Measurements from ENCODE around the gene KIRREL1. TPM values are rescaled to one million over a fixed set of nuclear protein-coding genes. Genes with fewer than 3 reads are reported as not detected.

Gene KIRREL1
- total and polyA plus RNA-seq, 5 donors, result 6.0 to 19.0 (median 14.7) TPM

GRCh38 chr1:157993918-157994605 lies 617 bp downstream of the KIRREL1 start:
- peak overlapping the region; percentile 95 for H3K4me3 ChIP-seq (ENCODE audit: low read length)
- no peaks in the 10 kb centered on the region for H3K27me3 ChIP-seq (ENCODE audit: control insufficient read depth, insufficient read depth)
- peaks cover 8% of the 10 kb centered on the region for H3K4me1 ChIP-seq (ENCODE audit: control insufficient read depth, insufficient read depth, low read length)
- H3K9me3 ChIP-seq (ENCODE audit: control insufficient read depth, low read length), result no peaks in the 10 kb centered on the region
- ATAC-seq (peak; percentile 46 to 48), DNase-seq (peak in 2 of 3 donors; percentile 71 to 73)
- intact Hi-C loops (cut with DNase I), result loop anchor here (5.0 to 10.0 kb wide), 5 partner anchors 43 to 128 kb away; no protein-coding TSS in a partner anchor
- 2% methylated on average over 29 of the region's 29 CpGs for WGBS
- H3K27ac ChIP-seq (ENCODE audit: low read length), result peak overlapping the region; percentile 63

GRCh38 chr1:157994704-157995582 lies 1.5 kb downstream of the KIRREL1 start:
- peak overlapping the region; percentile 21 for H3K27ac ChIP-seq (ENCODE audit: low read length)
- WGBS, result 22% methylated on average over 13 of the region's 13 CpGs
- no peaks in the 10 kb centered on the region for H3K9me3 ChIP-seq (ENCODE audit: control insufficient read depth, low read length)
- peak overlapping the region; percentile 95 for H3K4me3 ChIP-seq (ENCODE audit: low read length)
- DNase-seq, result peak; percentile 61 to 74 (median 73)
- peak; percentile 25 to 38 for ATAC-seq
- H3K4me1 ChIP-seq (ENCODE audit: control insufficient read depth, insufficient read depth, low read length), result peaks cover 8% of the 10 kb centered on the region
- intact Hi-C loops (cut with DNase I), result loop anchor here (5.0 to 10.0 kb wide), 5 partner anchors 42 to 127 kb away; no protein-coding TSS in a partner anchor
- H3K27me3 ChIP-seq (ENCODE audit: control insufficient read depth, insufficient read depth), result no peaks in the 10 kb centered on the region

GRCh38 chr1:157995583-157996169 lies 2.2 kb downstream of the KIRREL1 start:
- Histone ChIP-seq H3K27me3 (ENCODE audit: control insufficient read depth, insufficient read depth) (no peaks in the 10 kb centered on the region), H3K4me1 (ENCODE audit: control insufficient read depth, insufficient read depth, low read length) (peaks cover 9% of the 10 kb centered on the region), H3K9me3 (ENCODE audit: control insufficient read depth, low read length) (no peaks in the 10 kb centered on the region), H3K27ac (ENCODE audit: low read length) (peak overlapping the region; percentile 21), H3K4me3 (ENCODE audit: low read length) (peak overlapping the region; percentile 15)
- no peak for DNase-seq
- intact Hi-C loops (cut with DNase I), result loop anchor here in 3 of 4 donors (2.0 to 10.0 kb wide), 4 partner anchors 39 to 119 kb away; no protein-coding TSS in a partner anchor
- 64% methylated on average over 3 of the region's 3 CpGs for WGBS
- ATAC-seq, result no peak

- H3K4me3 ChIP-seq (ENCODE audit: low read length), result no peak overlapping the region
- peaks cover 11% of the 10 kb centered on the region for H3K4me1 ChIP-seq (ENCODE audit: control insufficient read depth, insufficient read depth, low read length)
- no peaks in the 10 kb centered on the region for H3K9me3 ChIP-seq (ENCODE audit: control insufficient read depth, low read length)
- H3K27ac ChIP-seq (ENCODE audit: low read length), result no peak overlapping the region
- WGBS, result 51% methylated on average over 5 of the region's 5 CpGs
- no peaks in the 10 kb centered on the region for H3K27me3 ChIP-seq (ENCODE audit: control insufficient read depth, insufficient read depth)
- no peak for DNase-seq
- ATAC-seq, result no peak
- intact Hi-C loops (cut with DNase I), result loop anchor here in 3 of 4 donors (2.0 to 10.0 kb wide), 4 partner anchors 38 to 118 kb away; no protein-coding TSS in a partner anchor
Observed at GRCh38 chr1:157996433-157996832, 3.0 kb downstream of the KIRREL1 start.

GRCh38 chr1:158000507-158000906 lies 7.1 kb downstream of the KIRREL1 start:
- ATAC-seq (no peak), DNase-seq (no peak)
- H3K27me3 ChIP-seq (ENCODE audit: control insufficient read depth, insufficient read depth), result no peaks in the 10 kb centered on the region
- WGBS, result 74% methylated on average over 4 of the region's 4 CpGs
- no peak overlapping the region for H3K4me3 ChIP-seq (ENCODE audit: low read length)
- no peak overlapping the region for H3K27ac ChIP-seq (ENCODE audit: low read length)
- no peaks in the 10 kb centered on the region for H3K9me3 ChIP-seq (ENCODE audit: control insufficient read depth, low read length)
- intact Hi-C loops (cut with DNase I), result no loop called here
- peaks cover 17% of the 10 kb centered on the region for H3K4me1 ChIP-seq (ENCODE audit: control insufficient read depth, insufficient read depth, low read length)

- DNase-seq (no peak), ATAC-seq (peak; percentile 58 to 61)
- Histone ChIP-seq H3K9me3 (ENCODE audit: control insufficient read depth, low read length) (no peaks in the 10 kb centered on the region), H3K27me3 (ENCODE audit: control insufficient read depth, insufficient read depth) (no peaks in the 10 kb centered on the region), H3K27ac (ENCODE audit: low read length) (peak overlapping the region; percentile 49), H3K4me3 (ENCODE audit: low read length) (no peak overlapping the region), H3K4me1 (ENCODE audit: control insufficient read depth, insufficient read depth, low read length) (peaks cover 15% of the 10 kb centered on the region)
- WGBS, result 38% methylated on average over 4 of the region's 4 CpGs
- intact Hi-C loops (cut with DNase I), result no loop called here
Observed at GRCh38 chr1:158002022-158002630, 8.7 kb downstream of the KIRREL1 start.

GRCh38 chr1:158002631-158003405 lies 9.4 kb downstream of the KIRREL1 start:
- WGBS, result 25% methylated on average over 14 of the region's 14 CpGs
- Histone ChIP-seq H3K9me3 (ENCODE audit: control insufficient read depth, low read length) (no peaks in the 10 kb centered on the region), H3K4me3 (ENCODE audit: low read length) (no peak overlapping the region), H3K27me3 (ENCODE audit: control insufficient read depth, insufficient read depth) (no peaks in the 10 kb centered on the region), H3K4me1 (ENCODE audit: control insufficient read depth, insufficient read depth, low read length) (peaks cover 16% of the 10 kb centered on the region), H3K27ac (ENCODE audit: low read length) (peak overlapping the region; percentile 60)
- ATAC-seq (peak in 1 of 2 donors; percentile 6), DNase-seq (no peak)
- intact Hi-C loops (cut with DNase I), result no loop called here

GRCh38 chr1:158003406-158003800 lies 10.0 kb downstream of the KIRREL1 start:
- intact Hi-C loops (cut with DNase I), result no loop called here
- peaks cover 19% of the 10 kb centered on the region for H3K4me1 ChIP-seq (ENCODE audit: control insufficient read depth, insufficient read depth, low read length)

GRCh38 chr1:158005224-158005623 lies 11.8 kb downstream of the KIRREL1 start:
- intact Hi-C loops (cut with DNase I), result no loop called here
- peaks cover 33% of the 10 kb centered on the region for H3K4me1 ChIP-seq (ENCODE audit: control insufficient read depth, insufficient read depth, low read length)
- H3K27me3 ChIP-seq (ENCODE audit: control insufficient read depth, insufficient read depth), result no peaks in the 10 kb centered on the region
- ATAC-seq (no peak), DNase-seq (no peak)
- H3K4me3 ChIP-seq (ENCODE audit: low read length), result no peak overlapping the region
- H3K27ac ChIP-seq (ENCODE audit: low read length), result no peak overlapping the region
- 48% methylated on average over 2 of the region's 2 CpGs for WGBS
- no peaks in the 10 kb centered on the region for H3K9me3 ChIP-seq (ENCODE audit: control insufficient read depth, low read length)

More at GRCh38 chr1:158003406-158003800, 10.0 kb downstream of the KIRREL1 start:
- Histone ChIP-seq H3K9me3 (ENCODE audit: control insufficient read depth, low read length) (no peaks in the 10 kb centered on the region), H3K27me3 (ENCODE audit: control insufficient read depth, insufficient read depth) (no peaks in the 10 kb centered on the region), H3K27ac (ENCODE audit: low read length) (peak overlapping the region; percentile 60), H3K4me3 (ENCODE audit: low read length) (no peak overlapping the region)
- DNase-seq (peak in 1 of 3 donors; percentile 58), ATAC-seq (peak; percentile 5 to 6)
- 39% methylated on average over 5 of the region's 5 CpGs for WGBS

- Histone ChIP-seq H3K9me3 (ENCODE audit: control insufficient read depth, low read length) (no peaks in the 10 kb centered on the region), H3K4me1 (ENCODE audit: control insufficient read depth, insufficient read depth, low read length) (peaks cover 27% of the 10 kb centered on the region), H3K27me3 (ENCODE audit: control insufficient read depth, insufficient read depth) (no peaks in the 10 kb centered on the region), H3K4me3 (ENCODE audit: low read length) (no peak overlapping the region), H3K27ac (ENCODE audit: low read length) (no peak overlapping the region)
- ATAC-seq (no peak), DNase-seq (no peak)
- 81% methylated on average over 7 of the region's 7 CpGs for WGBS
- intact Hi-C loops (cut with DNase I), result no loop called here
Observed at GRCh38 chr1:158007180-158007579, 13.7 kb downstream of the KIRREL1 start.
